Common myeloid progenitor, CD34-positive (primary cell): Measurements from ENCODE around the gene SASH1.

Source experiments
- CTCF ChIA-PET: fragments of 350-600 bp; sonication (Branson Sonifier 250); formaldehyde crosslinking; loops from one replicate; lab custom pipeline; 2021; ENCODE audit warnings: antibody characterized with exemption; lab: Charles Lee
- POLR2A ChIA-PET: fragments of 350-600 bp; sonication (Branson Sonifier 250); formaldehyde crosslinking; loops from one replicate; lab custom pipeline; 2021; ENCODE audit warnings: antibody characterized with exemption; lab: Charles Lee
- DNase-seq, 3 donors: peaks; one replicate each; pipeline versions ENCODE4 v3.0.0 to v3.0.0-alpha.2; 2013
- H3K27ac ChIP-seq, 2 experiments: 1 replicate in 1 of 2; 2 replicates in 1 of 2; pipeline ENCODE4 v1.7.0; 2013; ENCODE audit warnings: inconsistent platforms in 2 of 2, low read length in 2 of 2, mild to moderate bottlenecking in 2 of 2, low read depth in 1 of 2, moderate library complexity in 1 of 2; ENCODE audit not compliant: severe bottlenecking in 2 of 2, insufficient read depth in 1 of 2, poor library complexity in 1 of 2
- H3K27me3 ChIP-seq, 5 experiments: replicated peaks in 2 of 5; 1 replicate in 3 of 5; 2 replicates in 2 of 5; pipeline versions ENCODE4 v1.6.1 to v1.7.0; 2013; ENCODE audit warnings: low read length in 4 of 5, mild to moderate bottlenecking in 2 of 5, moderate library complexity in 2 of 5, inconsistent platforms in 1 of 5; ENCODE audit not compliant: insufficient read depth in 5 of 5, control insufficient read depth in 4 of 5
- H3K36me3 ChIP-seq, 4 experiments: 1 replicate in 2 of 4; 2 replicates in 2 of 4; pipeline versions ENCODE4 v1.6.1 to v1.7.0; 2013; ENCODE audit warnings: low read length in 3 of 4, control low read depth in 1 of 4, mild to moderate bottlenecking in 1 of 4; ENCODE audit not compliant: control insufficient read depth in 4 of 4, insufficient read depth in 4 of 4
- H3K4me1 ChIP-seq, 4 experiments: 1 replicate in 3 of 4; 2 replicates in 1 of 4; pipeline versions ENCODE4 v1.6.1 to v1.7.1; 2013; ENCODE audit warnings: low read length in 3 of 4, mild to moderate bottlenecking in 3 of 4, control low read depth in 1 of 4, inconsistent platforms in 1 of 4, moderate library complexity in 1 of 4; ENCODE audit not compliant: control insufficient read depth in 4 of 4, insufficient read depth in 4 of 4; ENCODE audit errors: control extremely low read depth in 1 of 4
- H3K4me3 ChIP-seq, 7 experiments: 1 replicate in 4 of 7; 2 replicates in 3 of 7; pipeline versions ENCODE4 v1.5.1 to v1.7.0; 2013; ENCODE audit warnings: mild to moderate bottlenecking in 7 of 7, low read length in 6 of 7, moderate library complexity in 6 of 7, inconsistent platforms in 2 of 7, low read depth in 2 of 7, control low read depth in 1 of 7; ENCODE audit not compliant: insufficient read depth in 4 of 7, control insufficient read depth in 1 of 7; ENCODE audit errors: extremely low read depth in 1 of 7
- H3K9me3 ChIP-seq, 5 experiments: 1 replicate in 4 of 5; 2 replicates in 1 of 5; pipeline versions ENCODE4 v1.6.1 to v1.7.1; 2013; ENCODE audit warnings: low read length in 4 of 5, mild to moderate bottlenecking in 2 of 5, inconsistent platforms in 1 of 5, low read depth in 1 of 5, moderate library complexity in 1 of 5; ENCODE audit not compliant: control insufficient read depth in 4 of 5, insufficient read depth in 2 of 5; ENCODE audit errors: control extremely low read depth in 1 of 5
- WGBS: methylation state at CpG from one replicate; pipeline ENCODE4 v1.1.5; 2013; ENCODE audit not compliant: insufficient coverage; 5-methylcytosine and 5-hydroxymethylcytosine counted together

The SASH1 gene

GRCh38 chr6:148438632-148439031 is 96.0 kb downstream of the SASH1 start:
- no peaks in the 10 kb centered on the region for H3K9me3 ChIP-seq
- no peak overlapping the region for H3K4me3 ChIP-seq
- POLR2A ChIA-PET: no interaction called here
- 100% methylated on average over 1 of the region's 7 CpGs for WGBS
- no peak overlapping the region for H3K27ac ChIP-seq
- peaks cover 0 to 3% (median 0%) of the 10 kb centered on the region in 4 experiments for H3K4me1 ChIP-seq
- CTCF ChIA-PET: no interaction called here
- H3K27me3 ChIP-seq: peaks cover 0 to 15% (median 2%) of the 10 kb centered on the region in 5 experiments
- no peaks in the 10 kb centered on the region for H3K36me3 ChIP-seq
- no peak for DNase-seq

GRCh38 chr6:148440016-148440415 is 97.4 kb downstream of the SASH1 start:
- Histone ChIP-seq H3K9me3 (no peaks in the 10 kb centered on the region), H3K27ac (no peak overlapping the region), H3K4me3 (no peak overlapping the region), H3K27me3 (peaks cover 0 to 15% (median 2%) of the 10 kb centered on the region in 5 experiments), H3K4me1 (peaks cover 0 to 3% (median 0%) of the 10 kb centered on the region in 4 experiments), H3K36me3 (no peaks in the 10 kb centered on the region)
- DNase-seq: no peak
- whole genome bisulfite sequencing: 96% methylated on average over 9 of the region's 13 CpGs
- ChIA-PET POLR2A (no interaction called here), CTCF (no interaction called here)

- Histone ChIP-seq H3K36me3 (no peaks in the 10 kb centered on the region), H3K27me3 (peaks cover 0 to 15% (median 2%) of the 10 kb centered on the region in 5 experiments), H3K9me3 (no peaks in the 10 kb centered on the region), H3K4me3 (no peak overlapping the region), H3K27ac (no peak overlapping the region), H3K4me1 (peaks cover 0 to 3% (median 0%) of the 10 kb centered on the region in 4 experiments)
- ChIA-PET POLR2A (no interaction called here), CTCF (no interaction called here)
- peak in 2 of 3 donors; percentile 20 to 23 for DNase-seq
- WGBS: 38% methylated on average over 7 of the region's 9 CpGs
These were observed 98.3 kb downstream of the SASH1 start for GRCh38 chr6:148440877-148441453.

- Histone ChIP-seq H3K27ac (no peak overlapping the region), H3K4me3 (no peak overlapping the region), H3K9me3 (no peaks in the 10 kb centered on the region), H3K27me3 (peaks cover 0 to 15% (median 2%) of the 10 kb centered on the region in 5 experiments), H3K36me3 (no peaks in the 10 kb centered on the region), H3K4me1 (peaks cover 0 to 3% (median 0%) of the 10 kb centered on the region in 4 experiments)
- POLR2A ChIA-PET: no interaction called here
- 0% methylated on average over 1 of the region's 4 CpGs for WGBS
- CTCF ChIA-PET: no interaction called here
- peak; percentile 19 to 71 (median 48) for DNase-seq
These were observed 98.8 kb downstream of the SASH1 start for GRCh38 chr6:148441454-148441911.

GRCh38 chr6:148443798-148444560 is 101.3 kb downstream of the SASH1 start:
- no peak for DNase-seq
- no peak overlapping the region for H3K4me3 ChIP-seq
- no peaks in the 10 kb centered on the region for H3K36me3 ChIP-seq
- no peak overlapping the region for H3K27ac ChIP-seq
- 97% methylated on average over 5 of the region's 7 CpGs for WGBS
- H3K27me3 ChIP-seq: peaks cover 0 to 31% (median 5%) of the 10 kb centered on the region in 5 experiments
- no peaks in the 10 kb centered on the region for H3K9me3 ChIP-seq
- ChIA-PET POLR2A (no interaction called here), CTCF (no interaction called here)
- peaks cover 0 to 3% (median 0%) of the 10 kb centered on the region in 4 experiments for H3K4me1 ChIP-seq

GRCh38 chr6:148445116-148445515 is 102.5 kb downstream of the SASH1 start:
- WGBS: 100% methylated on average over 4 of the region's 6 CpGs
- POLR2A ChIA-PET: no interaction called here
- DNase-seq: no peak
- no peaks in the 10 kb centered on the region for H3K9me3 ChIP-seq
- CTCF ChIA-PET: no interaction called here
- H3K4me1 ChIP-seq: peaks cover 0 to 3% (median 0%) of the 10 kb centered on the region in 4 experiments
- no peak overlapping the region for H3K27ac ChIP-seq
- H3K4me3 ChIP-seq: no peak overlapping the region
- H3K27me3 ChIP-seq: peaks cover 0 to 29% (median 3%) of the 10 kb centered on the region in 5 experiments
- no peaks in the 10 kb centered on the region for H3K36me3 ChIP-seq

- H3K27ac ChIP-seq: no peak overlapping the region
- no peaks in the 10 kb centered on the region for H3K36me3 ChIP-seq
- ChIA-PET CTCF (no interaction called here), POLR2A (no interaction called here)
- H3K4me1 ChIP-seq: peaks cover 0 to 3% (median 0%) of the 10 kb centered on the region in 4 experiments
- no peaks in the 10 kb centered on the region for H3K9me3 ChIP-seq
- no peak overlapping the region for H3K4me3 ChIP-seq
- no peak for DNase-seq
- peaks cover 0 to 25% (median 3%) of the 10 kb centered on the region in 5 experiments for H3K27me3 ChIP-seq
- WGBS: 95% methylated on average over 3 of the region's 6 CpGs
These were observed 103.0 kb downstream of the SASH1 start for GRCh38 chr6:148445620-148446019.
